Retinal pigment epithelial cell (primary cell): ENCODE data around the gene TARBP1.

Source experiments
- DNase-seq: peaks from one replicate; pipeline ENCODE4 v3.0.0-alpha.2; 2010; ENCODE audit warnings: low read depth
- H3K4me3 ChIP-seq: 2 replicates; pipeline ENCODE4 v1.5.1; 2011; ENCODE audit warnings: mild to moderate bottlenecking, low read length, control low read depth, moderate library complexity
- CTCF ChIP-seq: conservative IDR thresholded peaks from 2 replicates; pipeline ENCODE4 v1.5.1; 2011; ENCODE audit warnings: low read depth, low read length, control low read depth, inconsistent platforms

TARBP1 gene

GRCh38 chr1:234481771-234482170 lies 2.8 kb upstream of the TARBP1 start:
- no peak overlapping the region for H3K4me3 ChIP-seq
- no peak for TF ChIP-seq CTCF
- DNase-seq: no peak

DNA sequence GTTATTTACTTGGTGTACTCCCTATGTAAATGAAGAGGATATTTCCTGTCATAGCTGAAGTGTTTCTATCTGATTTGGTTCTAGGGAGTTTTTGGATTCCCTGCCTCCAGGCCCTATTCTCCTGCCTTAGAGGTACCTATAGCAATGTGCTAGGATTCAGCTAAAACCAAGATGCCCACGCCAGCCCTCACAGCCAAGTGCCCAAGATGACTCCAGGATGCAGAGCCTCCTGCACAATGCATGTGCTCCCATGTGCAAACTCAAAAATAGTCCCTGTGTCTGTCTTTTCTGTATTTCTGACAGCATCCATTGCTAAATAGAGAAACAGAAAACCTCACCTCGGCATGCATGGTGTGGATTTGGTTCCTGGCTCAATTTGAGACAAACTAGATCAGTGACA lies 887 bp upstream of the TARBP1 start:
- TF ChIP-seq CTCF: no peak

DNA sequence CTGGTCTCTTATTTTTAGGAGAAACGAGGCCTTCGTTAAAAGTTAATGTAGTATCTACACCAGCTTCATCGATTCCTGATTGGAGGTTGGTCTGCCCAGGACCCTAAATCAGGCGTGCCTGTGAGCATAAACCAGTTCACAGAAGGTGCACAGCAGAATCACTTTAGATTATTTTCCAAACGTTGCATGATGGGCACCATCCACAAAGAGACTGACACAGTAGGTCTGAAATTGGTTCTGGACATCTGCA lies 256 bp upstream of the TARBP1 start:
- TF ChIP-seq CTCF: no peak
- H3K4me3 ChIP-seq: peak overlapping the region; percentile 81
- no peak for DNase-seq

More for the DNA sequence above, 887 bp upstream of the TARBP1 start:
- H3K4me3 ChIP-seq: no peak overlapping the region
- DNase-seq: no peak

DNA sequence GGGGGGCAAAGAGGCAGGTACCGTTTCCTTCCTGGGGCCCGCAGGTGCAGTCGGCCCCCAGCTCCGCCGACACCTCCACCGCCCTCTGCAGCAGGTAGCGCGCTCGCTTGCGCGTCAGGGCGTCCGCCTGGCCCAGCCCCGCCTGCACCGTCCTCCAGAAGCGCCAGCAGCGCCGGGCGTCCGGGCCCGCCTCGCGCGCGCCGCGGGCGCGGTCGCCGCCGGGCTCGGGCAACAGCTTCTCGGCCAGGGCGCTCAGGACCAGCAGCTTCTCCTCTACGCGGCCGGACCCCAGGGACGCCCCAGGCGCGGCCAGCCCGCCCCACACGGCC lies 863 bp downstream of the TARBP1 start:
- peak overlapping the region; percentile 81 for H3K4me3 ChIP-seq
- no peak for TF ChIP-seq CTCF
- DNase-seq: no peak

DNA sequence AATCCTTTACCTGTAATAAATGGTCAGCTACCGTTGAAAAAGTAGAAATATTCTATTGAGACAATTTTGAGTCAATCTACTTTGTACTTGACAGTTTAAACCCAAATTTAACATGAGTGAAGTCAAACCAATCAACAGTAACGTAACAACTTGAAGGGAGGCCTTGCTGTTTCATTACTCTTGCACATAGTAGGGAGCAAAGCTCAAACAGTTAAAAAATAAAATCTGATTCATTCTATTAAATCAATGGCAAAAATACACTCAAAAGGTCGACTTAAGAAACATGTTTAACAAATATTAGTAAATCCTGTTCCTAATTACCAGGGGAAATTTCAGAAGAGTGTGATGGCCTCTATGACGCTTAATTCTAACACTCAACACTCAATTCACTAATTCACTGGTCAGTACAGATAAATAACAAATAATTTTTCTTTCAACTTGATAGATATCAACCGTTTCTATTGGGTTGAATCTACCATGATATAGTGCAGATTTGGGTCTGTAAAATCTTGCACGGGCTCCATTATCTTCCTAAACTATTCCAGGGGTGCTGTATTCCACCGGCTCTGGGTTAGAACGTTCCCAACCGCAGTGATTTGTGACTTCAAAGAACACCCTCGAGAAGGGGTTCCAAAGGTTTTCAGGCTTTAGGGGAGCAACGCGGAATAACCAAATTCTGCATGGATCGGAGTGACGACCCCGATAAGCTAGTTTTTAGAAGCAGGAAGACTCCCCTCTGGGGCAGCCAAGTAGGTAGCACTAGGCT lies 1.4 kb downstream of the TARBP1 start:
- no peak for DNase-seq
- no peak for TF ChIP-seq CTCF
- peak overlapping the region; percentile 81 for H3K4me3 ChIP-seq

- DNase-seq: no peak
- H3K4me3 ChIP-seq: no peak overlapping the region
- TF ChIP-seq CTCF: no peak
Measured at GRCh38 chr1:234476172-234476571, 2.8 kb downstream of the TARBP1 start.

DNA sequence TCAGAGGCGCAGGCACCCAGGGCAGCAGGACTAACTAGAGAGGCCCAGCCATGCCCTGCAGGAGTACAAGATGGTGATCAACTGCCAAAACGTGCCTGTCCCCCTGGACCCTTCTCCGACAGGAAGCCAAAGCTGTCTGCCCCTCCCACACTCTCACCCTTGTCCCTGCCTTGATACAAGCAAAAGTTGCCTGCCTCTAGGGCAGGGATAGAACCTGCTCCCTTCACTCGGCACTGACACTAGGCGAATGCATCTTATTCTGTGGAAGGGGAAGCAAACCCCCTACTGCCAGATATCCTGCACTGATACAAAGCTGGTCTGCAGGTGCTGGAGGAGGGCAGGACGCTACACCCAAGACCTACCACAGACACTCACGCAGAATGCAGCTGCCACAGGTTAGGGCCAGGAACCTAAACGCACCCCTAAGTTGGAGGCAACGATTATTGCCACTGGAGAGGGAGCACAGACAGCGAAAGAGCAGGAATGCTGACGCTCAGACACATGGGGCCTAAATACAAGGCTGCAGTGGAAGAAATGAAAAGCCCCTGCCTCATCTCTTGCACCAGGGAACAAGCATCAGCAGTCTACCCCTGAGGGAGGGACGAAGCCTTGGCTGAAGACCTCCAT lies 3.7 kb downstream of the TARBP1 start:
- DNase-seq: no peak
- H3K4me3 ChIP-seq: no peak overlapping the region
- no peak for TF ChIP-seq CTCF
